Smooth muscle cell of the coronary artery (primary cell): ENCODE results near the gene ITM2C. TPM values are rescaled to one million over a fixed set of nuclear protein-coding genes. Genes with fewer than 3 reads are reported as not detected.

Experiments used
- total RNA-seq: library from RNA; depleted of rRNA; stranded (reverse); fragments of >200 nt; gene quantifications from 2 replicates; pipeline ENCODE4 v1.2.3, GENCODE V29; 2014; ENCODE audit warnings: low replicate concordance

The ITM2C gene
- total RNA-seq, result 44.3 and 97.9 TPM in 2 replicates

GRCh38 chr2:230864605-230865306, at the start of gene ITM2C:
Gene ITM2C, plus strand, starts transcription at chr2:230864942. Its CDS starts 84 bp downstream, at chr2:230865026.

GRCh38 chr2:230924470-230925341, 60.0 kb downstream of the ITM2C start, which contains the start of gene GPR55:
Gene GPR55, minus strand, starts transcription at chr2:230925242. Its CDS starts 14,280 bp downstream, at chr2:230910962.

Other genes starting within 250 kb of the ITM2C start
- 26.2 and 40.3 TPM in 2 replicates for gene CAB39, start 152.1 kb upstream of the ITM2C start, total RNA-seq
- not detected in 2 replicates for gene GPR55, start 60.3 kb downstream of the ITM2C start, total RNA-seq
- not detected in 2 replicates for gene SPATA3, start 131.2 kb downstream of the ITM2C start, total RNA-seq
- under 0.01 and 0.23 TPM in 2 replicates for gene C2orf72, start 172.6 kb downstream of the ITM2C start, total RNA-seq
- 131 and 184 TPM in 2 replicates for gene PSMD1, start 191.9 kb downstream of the ITM2C start, total RNA-seq